Astrocyte (in vitro differentiated cells and primary cell): ENCODE measurements around the gene ZER1. TPM values are rescaled to one million over a fixed set of nuclear protein-coding genes. Genes with fewer than 3 reads are reported as not detected.

Experiments
- DNase-seq: peaks from one replicate; pipeline ENCODE4 v3.0.0-alpha.2; 2010; ENCODE audit warnings: low read depth
- FAIRE-seq: peaks from 2 replicates; lab custom pipeline; 2011; peaks lifted over from hg19 to GRCh38; lab: Jason Lieb, UNC
- H2AFZ ChIP-seq: 2 replicates; pipeline ENCODE4 v1.6.0; 2012; ENCODE audit warnings: low read depth, low read length, inconsistent platforms
- H3K27ac ChIP-seq: 2 replicates; pipeline ENCODE4 v1.5.1; 2011; ENCODE audit warnings: low read depth, low read length, inconsistent platforms
- H3K27me3 ChIP-seq: 2 replicates; pipeline ENCODE4 v1.6.0; 2011; ENCODE audit warnings: low read length, inconsistent platforms; ENCODE audit not compliant: insufficient read depth
- H3K36me3 ChIP-seq: 2 replicates; pipeline ENCODE4 v1.5.1; 2011; ENCODE audit warnings: low read length, inconsistent platforms; ENCODE audit not compliant: insufficient read depth
- H3K4me1 ChIP-seq: 2 replicates; pipeline ENCODE4 v1.5.1; 2011; ENCODE audit warnings: low read length, inconsistent platforms; ENCODE audit not compliant: insufficient read depth
- H3K4me2 ChIP-seq: 2 replicates; pipeline ENCODE4 v1.6.0; 2012; ENCODE audit warnings: low read length, inconsistent platforms
- H3K4me3 ChIP-seq: 2 replicates; pipeline ENCODE4 v1.5.1; 2011; ENCODE audit warnings: low read depth, mild to moderate bottlenecking, low read length, inconsistent platforms; ENCODE audit not compliant: insufficient read depth
- H3K79me2 ChIP-seq: 2 replicates; pipeline ENCODE4 v1.6.0; 2012; ENCODE audit warnings: mild to moderate bottlenecking, low read length, inconsistent platforms; ENCODE audit not compliant: insufficient read depth
- H3K9ac ChIP-seq: 2 replicates; pipeline ENCODE4 v1.6.0; 2012; ENCODE audit warnings: mild to moderate bottlenecking, low read length, inconsistent platforms
- H3K9me3 ChIP-seq: 2 replicates; pipeline ENCODE4 v1.5.1; 2012; ENCODE audit warnings: low read depth, mild to moderate bottlenecking, low read length, inconsistent platforms; ENCODE audit not compliant: insufficient read depth
- H4K20me1 ChIP-seq: 2 replicates; pipeline ENCODE4 v1.6.0; 2012; ENCODE audit warnings: low read length, inconsistent platforms; ENCODE audit not compliant: insufficient read depth
- H3K27ac Mint-ChIP-seq: one replicate; pipeline ENCODE4 v1.8.0; 2021; ENCODE audit warnings: mild to moderate bottlenecking, mixed read lengths; ENCODE audit not compliant: unreplicated experiment
- H3K27me3 Mint-ChIP-seq: one replicate; pipeline ENCODE4 v1.8.0; 2021; ENCODE audit warnings: low read depth, mixed read lengths; ENCODE audit not compliant: unreplicated experiment
- H3K36me3 Mint-ChIP-seq: one replicate; pipeline ENCODE4 v1.8.0; 2021; ENCODE audit warnings: low read depth, mixed read lengths; ENCODE audit not compliant: unreplicated experiment
- H3K4me1 Mint-ChIP-seq: one replicate; pipeline ENCODE4 v1.8.0; 2021; ENCODE audit warnings: low read depth, mixed read lengths; ENCODE audit not compliant: unreplicated experiment
- H3K4me3 Mint-ChIP-seq: one replicate; pipeline ENCODE4 v1.8.0; 2021; ENCODE audit warnings: mild to moderate bottlenecking, moderate library complexity, mixed read lengths; ENCODE audit not compliant: unreplicated experiment
- H3K9me3 Mint-ChIP-seq: one replicate; pipeline ENCODE4 v1.8.0; 2021; ENCODE audit warnings: mild to moderate bottlenecking, mixed read lengths; ENCODE audit not compliant: unreplicated experiment
- CTCF ChIP-seq: IDR thresholded peaks from 2 replicates; pipeline ENCODE4 v1.5.1; 2011; ENCODE audit warnings: low read depth, mild to moderate bottlenecking, inconsistent platforms, low read length, moderate library complexity; ENCODE audit not compliant: insufficient read depth
- EZH2 ChIP-seq: IDR thresholded peaks from 2 replicates; pipeline ENCODE4 v1.6.1; 2012; ENCODE audit warnings: mild to moderate bottlenecking, low read length, inconsistent platforms; ENCODE audit not compliant: insufficient read depth
- total RNA-seq: library from RNA; stranded (reverse); gene quantifications from 2 replicates; pipeline ENCODE4 v1.2.1, GENCODE V29; 2021

ZER1 gene
- total RNA-seq, 1 donor from 2014 or later: 31.0 TPM

GRCh38 chr9:128743421-128743820, 28.3 kb downstream of the ZER1 start:
- Mint-ChIP-seq H3K4me1 (no peaks in the 10 kb centered on the region), H3K27me3 (no peaks in the 10 kb centered on the region), H3K9me3 (no peaks in the 10 kb centered on the region), H3K36me3 (peaks cover 9% of the 10 kb centered on the region), H3K27ac (no peak overlapping the region), H3K4me3 (no peak overlapping the region)
- H3K4me1 ChIP-seq: no peaks in the 10 kb centered on the region
- no peaks in the 10 kb centered on the region for H3K9me3 ChIP-seq
- DNase-seq (no peak), FAIRE-seq (no peak)
- no peaks in the 10 kb centered on the region for H4K20me1 ChIP-seq
- no peak overlapping the region for H3K27ac ChIP-seq
- TF ChIP-seq CTCF (no peak), EZH2 (no peak)
- H3K4me3 ChIP-seq: no peak overlapping the region
- H3K79me2 ChIP-seq: no peaks in the 10 kb centered on the region
- H3K9ac ChIP-seq: no peak overlapping the region
- no peaks in the 10 kb centered on the region for H3K36me3 ChIP-seq
- no peak overlapping the region for H3K4me2 ChIP-seq
- no peaks in the 10 kb centered on the region for H3K27me3 ChIP-seq
- no peak overlapping the region for H2AFZ ChIP-seq

- Mint-ChIP-seq H3K4me3 (no peak overlapping the region), H3K36me3 (peaks cover 10% of the 10 kb centered on the region), H3K27me3 (no peaks in the 10 kb centered on the region), H3K4me1 (no peaks in the 10 kb centered on the region), H3K27ac (no peak overlapping the region), H3K9me3 (no peaks in the 10 kb centered on the region)
- Histone ChIP-seq H3K4me1 (no peaks in the 10 kb centered on the region), H2AFZ (no peak overlapping the region), H4K20me1 (no peaks in the 10 kb centered on the region), H3K36me3 (no peaks in the 10 kb centered on the region), H3K9ac (no peak overlapping the region), H3K4me2 (no peak overlapping the region), H3K4me3 (no peak overlapping the region), H3K27ac (no peak overlapping the region), H3K9me3 (no peaks in the 10 kb centered on the region), H3K79me2 (no peaks in the 10 kb centered on the region), H3K27me3 (no peaks in the 10 kb centered on the region)
- FAIRE-seq (no peak), DNase-seq (no peak)
- TF ChIP-seq EZH2 (no peak), CTCF (no peak)
Observed at GRCh38 chr9:128742401-128742800, 29.3 kb downstream of the ZER1 start.

DNA sequence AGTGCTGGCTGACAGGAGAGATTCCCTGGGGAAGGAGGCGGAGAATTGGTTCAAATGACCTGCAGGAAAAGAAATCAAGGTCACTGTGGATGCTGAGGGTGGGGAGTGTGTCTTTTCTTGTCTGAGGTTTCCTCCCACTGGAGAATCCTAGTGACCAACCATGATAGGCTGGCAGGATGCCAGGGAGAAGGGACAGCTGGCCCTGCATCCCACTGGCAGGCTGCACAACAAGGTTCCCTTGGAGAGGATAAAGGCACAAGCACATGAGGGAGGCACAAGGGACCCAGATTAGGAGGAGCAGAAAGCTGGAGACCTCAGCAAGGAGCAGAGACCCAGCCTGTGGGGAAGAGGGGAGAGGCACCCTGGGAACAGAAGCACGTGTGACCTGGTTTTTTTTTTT, 36.4 kb downstream of the ZER1 start:
- H3K4me2 ChIP-seq: no peak overlapping the region
- H3K9me3 ChIP-seq: no peaks in the 10 kb centered on the region
- no peak for FAIRE-seq
- Mint-ChIP-seq H3K27me3 (no peaks in the 10 kb centered on the region), H3K9me3 (no peaks in the 10 kb centered on the region), H3K4me3 (no peak overlapping the region), H3K27ac (no peak overlapping the region), H3K4me1 (no peaks in the 10 kb centered on the region), H3K36me3 (peaks cover 7% of the 10 kb centered on the region)
- no peak for DNase-seq
- no peaks in the 10 kb centered on the region for H3K79me2 ChIP-seq
- no peaks in the 10 kb centered on the region for H3K36me3 ChIP-seq
- no peaks in the 10 kb centered on the region for H3K4me1 ChIP-seq
- no peak overlapping the region for H3K27ac ChIP-seq
- H3K4me3 ChIP-seq: no peak overlapping the region
- H2AFZ ChIP-seq: no peak overlapping the region
- H3K9ac ChIP-seq: no peak overlapping the region
- H3K27me3 ChIP-seq: no peaks in the 10 kb centered on the region
- no peaks in the 10 kb centered on the region for H4K20me1 ChIP-seq
- TF ChIP-seq EZH2 (no peak), CTCF (no peak)
